HepG2 (cell line): ENCODE results near the gene NSF. TPM values are rescaled to one million over a fixed set of nuclear protein-coding genes. Genes with fewer than 3 reads are reported as not detected.
A peak's percentile ranks its signal among the peaks of the same experiment; 100 is the strongest.

ENCODE experiments used
- CENPT ChIP-seq: sonication (generic); formaldehyde crosslinking; IDR thresholded peaks from 2 replicates; pipeline ENCODE4 v1.8.0; 2022; ENCODE audit warnings: low read depth, mild to moderate bottlenecking, moderate library complexity, missing genetic modification reagents
- CHCHD3 ChIP-seq: sonication (generic); formaldehyde crosslinking; IDR thresholded peaks from 2 replicates; pipeline ENCODE4 v1.8.0; 2022; ENCODE audit warnings: mild to moderate bottlenecking, missing genetic modification reagents, moderate library complexity
- FOXM1 ChIP-seq: sonication (generic); formaldehyde crosslinking; IDR thresholded peaks from 2 replicates; pipeline ENCODE4 v1.5.0; 2020; ENCODE audit warnings: missing genetic modification reagents
- HIVEP1 ChIP-seq: sonication (generic); formaldehyde crosslinking; IDR thresholded peaks from 2 replicates; pipeline ENCODE4 v1.4.0; 2020; ENCODE audit warnings: mild to moderate bottlenecking, missing genetic modification reagents
- HMGA1 ChIP-seq: sonication (generic); formaldehyde crosslinking; conservative IDR thresholded peaks from 2 replicates; pipeline ENCODE4 v1.4.0; 2020; ENCODE audit warnings: missing genetic modification reagents
- KMT2B ChIP-seq: IDR thresholded peaks from 2 replicates; pipeline ENCODE4 v1.6.1; 2016; ENCODE audit warnings: missing genetic modification reagents, missing compliant biosample characterization
- MIER3 ChIP-seq: IDR thresholded peaks from 2 replicates; pipeline ENCODE4 v1.6.1; 2016; ENCODE audit warnings: missing compliant biosample characterization, borderline replicate concordance
- NCOR1 ChIP-seq: fragments of 200-600 bp; sonication (generic); IDR thresholded peaks from 2 replicates; pipeline ENCODE4 v1.7.0; 2017; ENCODE audit warnings: antibody characterized with exemption, low read length, borderline replicate concordance
- PAWR ChIP-seq: sonication (generic); formaldehyde crosslinking; IDR thresholded peaks from 2 replicates; pipeline ENCODE4 v1.4.0; 2020; ENCODE audit warnings: missing genetic modification reagents, mild to moderate bottlenecking, borderline replicate concordance
- PHF20 ChIP-seq: sonication (generic); formaldehyde crosslinking; IDR thresholded peaks from 2 replicates; pipeline ENCODE4 v1.5.0; 2020; ENCODE audit warnings: mild to moderate bottlenecking, missing genetic modification reagents
- SP1 ChIP-seq, 2 experiments: fragments of 450-650 bp in 1 of 2; sonication (generic) in 1 of 2; formaldehyde crosslinking in 1 of 2; IDR thresholded peaks; 2 replicates each; pipeline versions ENCODE4 v1.4.0 to v1.6.1; 2016 to 2020; ENCODE audit warnings: missing genetic modification reagents in 1 of 2
- ZFP82 ChIP-seq: sonication (generic); formaldehyde crosslinking; IDR thresholded peaks from 2 replicates; pipeline ENCODE4 v1.5.1; 2020; ENCODE audit warnings: mild to moderate bottlenecking, missing genetic modification reagents, borderline replicate concordance
- ZNF326 ChIP-seq: sonication (generic); formaldehyde crosslinking; IDR thresholded peaks from 2 replicates; pipeline ENCODE4 v1.4.0; 2020; ENCODE audit warnings: missing genetic modification reagents, borderline replicate concordance
- ZNF34 ChIP-seq: sonication (generic); formaldehyde crosslinking; IDR thresholded peaks from 2 replicates; pipeline ENCODE4 v1.4.0; 2020; ENCODE audit warnings: mild to moderate bottlenecking, missing genetic modification reagents, borderline replicate concordance
- ZNF430 ChIP-seq: sonication (generic); formaldehyde crosslinking; IDR thresholded peaks from 2 replicates; pipeline ENCODE4 v1.9.0; 2021; ENCODE audit warnings: mild to moderate bottlenecking, missing genetic modification reagents
- ZNF460 ChIP-seq: sonication (generic); formaldehyde crosslinking; IDR thresholded peaks from 2 replicates; pipeline ENCODE4 v1.5.1; 2020; ENCODE audit warnings: missing genetic modification reagents, mild to moderate bottlenecking, borderline replicate concordance
- ZNF564 ChIP-seq: sonication (generic); formaldehyde crosslinking; IDR thresholded peaks from 2 replicates; pipeline ENCODE4 v1.8.1; 2023; ENCODE audit warnings: mild to moderate bottlenecking, missing genetic modification reagents
- ZNF607 ChIP-seq: sonication (generic); formaldehyde crosslinking; IDR thresholded peaks from 2 replicates; pipeline ENCODE4 v1.5.1; 2020; ENCODE audit warnings: missing genetic modification reagents, mild to moderate bottlenecking, borderline replicate concordance
- ZNF792 ChIP-seq: IDR thresholded peaks from 2 replicates; pipeline ENCODE4 v1.6.1; 2016
- ZNF839 ChIP-seq: sonication (generic); formaldehyde crosslinking; IDR thresholded peaks from 2 replicates; pipeline ENCODE4 v1.4.0; 2020; ENCODE audit warnings: missing genetic modification reagents, mild to moderate bottlenecking, borderline replicate concordance
- polyA plus RNA-seq, 8 experiments: library from polyadenylated mRNA; depleted of rRNA in 3 of 8; stranded (reverse) in 7 of 8; unstranded in 1 of 8; fragments of >200 nt; fragmentation: Illumina TruSeq in 4 of 8; extraction: Trizol in 4 of 8; gene quantifications; 2 replicates each; pipeline versions ENCODE4 v1.2.1 to v1.2.3, GENCODE V29; 2011 to 2016; ENCODE audit warnings: low read depth in 4 of 8, missing spikeins in 1 of 8, mixed read lengths in 1 of 8; ENCODE audit not compliant: insufficient read depth in 1 of 8
- total RNA-seq, 5 experiments: library from RNA; depleted of rRNA; stranded (reverse); fragments of >200 nt; fragmentation: Illumina TruSeq; extraction: Trizol; gene quantifications; 2 replicates each; pipeline ENCODE4 v1.2.3, GENCODE V29; 2016; ENCODE audit warnings: low read depth in 1 of 5
- TF ChIP-seq, protein P1 (sequence below): sonication (generic); formaldehyde crosslinking; IDR thresholded peaks from 2 replicates; pipeline ENCODE4 v1.5.1; 2020; ENCODE audit warnings: mild to moderate bottlenecking, missing genetic modification reagents, borderline replicate concordance
- TF ChIP-seq, protein P2 (sequence below): IDR thresholded peaks from 2 replicates; pipeline ENCODE4 v1.6.1; 2016; ENCODE audit warnings: missing compliant biosample characterization, missing genetic modification reagents, borderline replicate concordance

Gene NSF
- total and polyA plus RNA-seq, 2 of the 13 experiments (the other 11 are each of a cell fraction or from before 2014, with no cell fraction given): 21.9 to 37.8 TPM

DNA sequence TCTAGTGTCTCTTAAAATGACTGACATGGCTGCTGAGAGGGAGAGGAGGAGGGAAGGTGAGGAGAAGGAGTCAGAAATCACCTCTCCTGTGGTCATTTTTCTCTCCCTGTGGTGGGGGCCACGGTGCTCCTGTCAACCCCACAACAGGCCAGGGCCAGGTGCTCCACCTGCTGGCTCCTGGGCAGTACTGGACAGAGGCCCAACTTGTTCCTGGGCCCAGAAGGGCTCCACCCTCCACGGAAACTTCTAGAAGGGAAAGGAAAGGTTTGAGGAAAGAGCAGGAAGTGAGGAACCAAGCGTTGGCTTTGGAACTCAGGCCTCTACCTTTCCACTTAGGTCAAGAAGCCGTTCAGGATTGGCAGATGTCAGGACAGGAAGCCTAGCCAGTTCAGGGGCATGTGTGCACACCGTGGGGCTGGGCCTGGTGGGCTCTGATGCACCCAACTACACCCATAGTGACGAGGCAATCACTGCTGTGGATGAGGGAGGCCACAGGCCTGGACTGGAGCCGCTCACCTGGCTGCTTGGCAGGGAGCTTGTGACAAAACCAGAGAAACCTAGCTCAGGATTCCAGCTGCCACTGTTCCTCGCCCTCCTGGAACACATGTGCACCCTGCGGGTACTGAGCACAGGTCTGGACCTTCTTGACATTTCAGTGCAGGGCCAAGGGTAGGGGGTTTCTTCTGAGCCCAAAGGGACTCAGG, 191.9 kb downstream of the NSF start (continued):
- TF ChIP-seq, protein P1, sequence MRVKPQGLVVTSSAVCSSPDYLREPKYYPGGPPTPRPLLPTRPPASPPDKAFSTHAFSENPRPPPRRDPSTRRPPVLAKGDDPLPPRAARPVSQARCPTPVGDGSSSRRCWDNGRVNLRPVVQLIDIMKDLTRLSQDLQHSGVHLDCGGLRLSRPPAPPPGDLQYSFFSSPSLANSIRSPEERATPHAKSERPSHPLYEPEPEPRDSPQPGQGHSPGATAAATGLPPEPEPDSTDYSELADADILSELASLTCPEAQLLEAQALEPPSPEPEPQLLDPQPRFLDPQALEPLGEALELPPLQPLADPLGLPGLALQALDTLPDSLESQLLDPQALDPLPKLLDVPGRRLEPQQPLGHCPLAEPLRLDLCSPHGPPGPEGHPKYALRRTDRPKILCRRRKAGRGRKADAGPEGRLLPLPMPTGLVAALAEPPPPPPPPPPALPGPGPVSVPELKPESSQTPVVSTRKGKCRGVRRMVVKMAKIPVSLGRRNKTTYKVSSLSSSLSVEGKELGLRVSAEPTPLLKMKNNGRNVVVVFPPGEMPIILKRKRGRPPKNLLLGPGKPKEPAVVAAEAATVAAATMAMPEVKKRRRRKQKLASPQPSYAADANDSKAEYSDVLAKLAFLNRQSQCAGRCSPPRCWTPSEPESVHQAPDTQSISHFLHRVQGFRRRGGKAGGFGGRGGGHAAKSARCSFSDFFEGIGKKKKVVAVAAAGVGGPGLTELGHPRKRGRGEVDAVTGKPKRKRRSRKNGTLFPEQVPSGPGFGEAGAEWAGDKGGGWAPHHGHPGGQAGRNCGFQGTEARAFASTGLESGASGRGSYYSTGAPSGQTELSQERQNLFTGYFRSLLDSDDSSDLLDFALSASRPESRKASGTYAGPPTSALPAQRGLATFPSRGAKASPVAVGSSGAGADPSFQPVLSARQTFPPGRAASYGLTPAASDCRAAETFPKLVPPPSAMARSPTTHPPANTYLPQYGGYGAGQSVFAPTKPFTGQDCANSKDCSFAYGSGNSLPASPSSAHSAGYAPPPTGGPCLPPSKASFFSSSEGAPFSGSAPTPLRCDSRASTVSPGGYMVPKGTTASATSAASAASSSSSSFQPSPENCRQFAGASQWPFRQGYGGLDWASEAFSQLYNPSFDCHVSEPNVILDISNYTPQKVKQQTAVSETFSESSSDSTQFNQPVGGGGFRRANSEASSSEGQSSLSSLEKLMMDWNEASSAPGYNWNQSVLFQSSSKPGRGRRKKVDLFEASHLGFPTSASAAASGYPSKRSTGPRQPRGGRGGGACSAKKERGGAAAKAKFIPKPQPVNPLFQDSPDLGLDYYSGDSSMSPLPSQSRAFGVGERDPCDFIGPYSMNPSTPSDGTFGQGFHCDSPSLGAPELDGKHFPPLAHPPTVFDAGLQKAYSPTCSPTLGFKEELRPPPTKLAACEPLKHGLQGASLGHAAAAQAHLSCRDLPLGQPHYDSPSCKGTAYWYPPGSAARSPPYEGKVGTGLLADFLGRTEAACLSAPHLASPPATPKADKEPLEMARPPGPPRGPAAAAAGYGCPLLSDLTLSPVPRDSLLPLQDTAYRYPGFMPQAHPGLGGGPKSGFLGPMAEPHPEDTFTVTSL: no peak
- no peak for TF ChIP-seq HMGA1 (CRISPR knock-in tag)
- no peak for TF ChIP-seq FOXM1 (CRISPR knock-in tag)
- TF ChIP-seq CENPT (CRISPR knock-in tag): no peak
- no peak for TF ChIP-seq ZNF792 (CRISPR knock-in tag)
- no peak for TF ChIP-seq ZNF564 (CRISPR knock-in tag)
- TF ChIP-seq ZNF607 (CRISPR knock-in tag): no peak
- no peak for TF ChIP-seq SP1 (IDR thresholded peaks at IDR 0.05)
- no peak for TF ChIP-seq SP1 (CRISPR knock-in tag; IDR thresholded peaks at IDR 0.05)
- no peak for TF ChIP-seq PAWR (CRISPR knock-in tag)
- TF ChIP-seq ZFP82 (CRISPR knock-in tag): no peak
- TF ChIP-seq ZNF839: no peak
- TF ChIP-seq NCOR1: no peak
- TF ChIP-seq KMT2B (CRISPR knock-in tag): no peak
- no peak for TF ChIP-seq ZNF34
- TF ChIP-seq MIER3 (CRISPR knock-in tag): 0 out of 2 replicates have a peak, but pooled peaks have one; percentile 42
- no peak for TF ChIP-seq ZNF460
- TF ChIP-seq ZNF430: peak; percentile 49
- TF ChIP-seq CHCHD3 (CRISPR knock-in tag): no peak
- TF ChIP-seq, protein P2, sequence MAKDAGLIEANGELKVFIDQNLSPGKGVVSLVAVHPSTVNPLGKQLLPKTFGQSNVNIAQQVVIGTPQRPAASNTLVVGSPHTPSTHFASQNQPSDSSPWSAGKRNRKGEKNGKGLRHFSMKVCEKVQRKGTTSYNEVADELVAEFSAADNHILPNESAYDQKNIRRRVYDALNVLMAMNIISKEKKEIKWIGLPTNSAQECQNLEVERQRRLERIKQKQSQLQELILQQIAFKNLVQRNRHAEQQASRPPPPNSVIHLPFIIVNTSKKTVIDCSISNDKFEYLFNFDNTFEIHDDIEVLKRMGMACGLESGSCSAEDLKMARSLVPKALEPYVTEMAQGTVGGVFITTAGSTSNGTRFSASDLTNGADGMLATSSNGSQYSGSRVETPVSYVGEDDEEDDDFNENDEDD (CRISPR knock-in tag): no peak
- TF ChIP-seq HIVEP1: no peak; the same call in 1 of the 2 replicates
- TF ChIP-seq ZNF326 (CRISPR knock-in tag): no peak
- TF ChIP-seq PHF20 (CRISPR knock-in tag): no peak
